NCI-H345 treated with DMSO at 0.1 percent for 48 hours (cell line): ENCODE data around the gene TXNDC11.

Experiments used
- DNase-seq: peaks from one replicate; lab custom pipeline; 2025; ENCODE audit not compliant: unreplicated experiment; lab: John Stamatoyannopoulos, UW

The TXNDC11 gene

DNA sequence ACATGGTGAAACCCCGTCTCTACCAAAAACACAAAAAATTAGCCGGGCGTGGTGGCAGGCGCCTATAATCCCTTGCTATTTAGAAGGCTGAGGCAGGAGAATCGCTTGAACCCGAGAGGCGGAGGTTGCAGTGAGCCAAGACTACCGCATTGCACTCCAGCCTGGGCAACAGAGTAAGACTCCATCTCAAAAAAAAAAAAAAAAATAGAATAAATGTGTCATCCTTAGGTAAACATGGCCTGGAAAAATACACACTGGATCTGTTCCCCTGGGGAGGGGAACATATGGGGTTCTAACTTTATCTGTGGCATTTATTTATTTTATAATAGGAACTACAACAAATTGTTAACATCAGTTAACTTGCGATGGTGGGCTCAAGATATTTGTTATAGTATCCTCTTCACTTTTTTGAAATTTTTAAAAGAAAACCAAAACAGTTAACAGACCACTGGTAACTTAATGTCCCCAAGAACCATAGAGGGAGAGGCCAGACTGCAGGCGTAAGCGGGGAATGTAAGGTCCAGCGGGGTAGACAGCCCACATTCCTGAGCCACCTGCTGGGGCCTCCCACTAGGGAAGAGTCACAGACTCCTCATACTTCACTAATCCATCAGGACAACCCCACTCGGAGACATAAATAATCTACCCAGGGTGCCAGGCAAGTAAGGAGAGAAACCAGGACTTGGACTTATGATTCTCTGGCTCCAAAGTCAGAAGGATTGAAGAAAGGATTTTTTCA lies 12.5 kb upstream of the TXNDC11 start:
- DNase-seq: no peak

DNA sequence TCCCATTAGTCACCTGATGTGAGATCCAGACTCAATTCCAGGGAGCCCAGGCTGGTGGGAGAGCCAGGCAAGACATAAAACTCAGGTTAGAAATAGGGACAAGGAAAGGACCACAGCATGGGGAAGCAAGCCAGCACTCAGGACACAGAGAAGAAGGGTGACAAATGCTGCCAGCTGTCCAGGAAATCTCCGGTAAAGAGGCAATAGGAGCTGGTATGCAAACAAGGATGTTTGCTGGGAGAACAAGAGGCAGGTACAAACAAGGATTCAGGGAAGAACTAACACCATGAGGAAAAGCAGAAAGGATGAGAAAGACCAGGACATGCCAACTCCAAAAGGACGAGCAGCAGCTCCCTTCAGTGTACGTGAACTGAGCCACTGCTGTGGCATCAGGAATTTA lies 10.2 kb upstream of the TXNDC11 start:
- DNase-seq: no peak

DNA sequence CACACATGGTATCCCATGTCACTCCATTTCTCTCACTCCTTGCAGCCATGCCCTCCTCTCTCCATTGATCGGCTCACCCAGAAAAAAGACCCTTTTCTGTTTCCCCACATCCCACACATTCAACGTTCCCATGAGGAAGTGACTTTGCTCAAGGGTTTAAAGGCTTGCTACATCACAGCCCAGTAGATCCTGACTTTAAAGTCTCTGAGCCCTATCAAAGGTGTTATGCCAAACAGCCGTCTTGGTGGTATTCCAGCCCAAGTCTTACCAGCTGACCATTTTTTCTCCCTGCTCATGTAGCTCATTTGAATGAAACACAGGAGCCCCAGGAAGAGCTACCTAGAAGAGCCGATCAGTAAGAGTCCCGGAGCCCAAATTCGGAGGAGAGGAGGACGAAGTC lies 7.4 kb upstream of the TXNDC11 start:
- no peak for DNase-seq

DNA sequence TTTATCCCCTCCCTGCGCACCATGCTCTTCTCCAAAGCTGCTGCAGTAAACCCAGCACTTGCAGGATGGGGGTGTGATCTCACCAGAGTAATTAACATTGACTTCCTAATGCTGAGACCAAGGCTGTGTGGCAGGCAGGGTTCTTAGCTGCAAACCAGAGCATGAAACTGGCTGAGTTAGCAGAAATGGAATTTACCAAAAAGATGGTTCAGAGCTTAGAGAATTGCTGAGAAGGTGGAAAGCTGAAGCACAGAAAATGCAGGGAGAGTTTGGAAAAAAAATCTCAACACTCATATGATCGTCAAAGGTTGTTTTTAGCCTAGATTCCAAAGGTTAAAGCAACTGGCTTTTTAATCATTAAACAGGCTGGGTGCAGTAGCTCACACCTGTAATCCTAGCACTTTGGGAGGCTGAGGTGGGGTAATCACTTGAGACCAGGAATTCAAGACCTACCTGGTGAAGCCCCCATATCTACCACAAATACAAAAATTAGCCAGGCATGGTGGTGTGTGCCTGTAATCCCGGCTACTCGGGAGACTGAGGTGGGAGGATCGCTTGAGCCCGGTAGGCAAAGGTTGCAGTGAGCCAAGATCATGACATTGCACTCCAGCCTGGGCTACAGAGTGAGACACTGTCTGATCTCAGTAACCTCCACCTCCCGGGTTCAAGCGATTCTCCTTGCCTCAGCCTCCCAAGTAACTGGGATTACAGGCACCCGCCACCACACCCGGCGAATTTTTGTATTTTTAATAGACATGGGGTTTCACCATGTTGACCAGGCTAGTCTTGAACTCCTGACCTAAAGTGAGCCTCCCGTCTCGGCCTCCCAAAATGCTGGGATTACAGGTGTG lies 6.0 kb upstream of the TXNDC11 start:
- no peak for DNase-seq

DNA sequence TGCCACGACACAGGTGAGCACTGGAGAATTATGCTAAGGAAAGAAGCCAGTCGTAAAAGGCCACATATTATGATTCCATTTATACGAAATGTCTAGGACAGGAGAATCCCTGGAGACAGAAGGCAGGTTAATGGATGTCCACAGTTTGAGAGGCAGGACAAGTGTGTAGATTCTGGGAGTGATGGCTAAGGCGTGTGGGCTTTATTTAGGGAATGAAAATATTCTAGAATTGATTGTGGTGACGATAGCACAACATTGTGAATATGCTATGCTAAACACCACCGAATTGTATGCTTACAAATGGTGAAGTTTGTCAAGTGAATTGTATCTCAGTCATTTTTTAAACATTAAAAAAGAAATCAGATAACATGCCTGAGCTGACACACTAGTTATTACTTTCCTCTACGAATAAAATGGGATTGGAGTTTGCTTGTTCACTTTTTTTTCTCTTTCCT lies 5.3 kb upstream of the TXNDC11 start:
- DNase-seq: no peak

DNA sequence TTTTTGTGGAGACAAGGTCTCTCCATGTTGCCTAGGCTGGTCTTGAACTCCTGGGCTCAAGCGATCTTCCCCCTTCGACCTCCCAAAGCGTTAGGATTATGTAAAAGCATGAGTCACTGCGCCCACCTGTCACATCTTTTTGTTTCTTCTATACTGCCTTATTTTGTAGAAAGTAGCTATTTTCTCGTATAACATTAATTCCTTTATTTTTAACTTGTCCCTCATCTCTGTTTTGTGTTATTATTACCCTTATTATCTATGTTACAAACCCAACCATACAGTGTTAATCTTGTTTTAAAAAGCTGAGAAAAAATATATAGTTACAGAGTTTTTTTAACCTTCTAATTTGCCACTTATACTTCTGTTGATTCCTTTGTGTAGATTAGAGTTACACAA lies 1.4 kb upstream of the TXNDC11 start:
- no peak for DNase-seq

DNA sequence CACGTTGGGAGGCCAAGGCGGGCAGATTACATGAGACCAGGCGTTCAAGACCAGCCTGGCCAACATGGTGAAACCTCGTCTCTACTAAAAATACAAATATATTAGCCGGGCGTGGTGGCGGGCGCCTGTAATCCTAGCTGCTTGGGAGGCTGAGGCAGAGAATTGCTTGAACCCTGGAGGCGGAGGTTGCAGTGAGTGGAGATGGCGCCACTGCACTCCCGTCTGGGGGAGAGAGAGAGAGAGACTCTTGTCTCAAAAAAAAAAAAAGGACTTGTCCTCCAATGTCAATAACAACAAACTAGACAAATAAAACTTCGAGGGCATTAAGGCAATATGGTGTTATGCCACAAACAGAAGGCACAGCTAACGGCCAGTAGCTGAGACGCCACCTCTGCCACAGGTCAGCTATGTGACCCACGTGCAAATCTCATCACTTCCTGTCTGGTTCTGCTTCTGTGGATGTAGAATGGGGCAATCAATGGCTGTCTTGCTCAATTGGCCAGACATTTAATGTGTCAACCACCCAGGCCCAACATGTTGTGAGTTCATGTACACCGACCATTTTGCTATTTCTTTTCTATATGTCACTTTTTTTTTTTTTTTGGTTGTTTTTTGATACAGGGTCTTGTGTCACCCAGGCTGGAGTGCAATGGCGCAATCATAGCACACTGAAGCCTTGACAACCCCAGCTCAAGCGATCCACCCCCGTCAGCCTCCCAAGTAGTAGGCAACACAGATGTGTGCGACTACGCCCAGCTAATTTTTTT lies 834 bp upstream of the TXNDC11 start:
- DNase-seq: no peak

DNA sequence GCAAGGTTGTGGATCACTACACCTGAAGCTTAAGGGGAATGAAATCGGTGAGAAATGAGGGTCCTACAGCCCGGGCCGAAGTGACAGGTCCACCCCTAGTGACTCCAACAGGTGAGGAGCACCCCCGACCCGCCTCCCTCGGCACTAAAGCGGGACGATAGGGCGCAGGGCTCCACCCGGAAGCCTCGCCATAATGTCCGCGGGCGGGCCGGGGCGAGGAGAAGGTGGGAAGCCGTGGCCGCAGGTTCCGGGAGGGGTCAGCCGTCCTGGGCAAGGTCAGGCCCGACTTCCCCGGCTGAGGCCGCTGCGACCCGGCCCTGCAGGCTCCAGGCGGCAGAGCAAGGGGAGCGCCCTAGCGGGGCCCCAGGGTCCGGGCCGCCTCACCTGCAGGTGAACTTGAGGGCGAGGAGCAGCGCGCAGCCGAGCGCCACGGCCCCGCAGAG lies 543 bp downstream of the TXNDC11 start:
- DNase-seq: no peak

DNA sequence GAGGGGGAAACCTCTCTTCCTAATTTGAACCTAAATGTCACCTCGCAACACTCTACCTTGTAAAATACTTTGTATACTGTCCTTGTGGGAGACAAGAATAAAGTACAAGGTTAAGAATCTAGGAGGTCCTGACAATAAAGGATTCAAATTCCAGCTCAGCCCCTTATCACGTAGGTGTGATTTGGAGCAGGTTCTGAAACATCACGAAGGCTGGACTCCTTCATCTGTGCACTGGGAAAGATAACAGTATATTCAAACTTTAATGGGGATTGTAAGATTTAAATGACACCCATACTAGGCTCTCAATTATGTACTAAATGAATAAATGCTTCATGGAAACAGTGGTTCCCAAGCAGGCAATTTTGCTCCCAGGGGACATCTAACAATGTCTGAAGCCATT lies 2.1 kb downstream of the TXNDC11 start:
- no peak for DNase-seq

DNA sequence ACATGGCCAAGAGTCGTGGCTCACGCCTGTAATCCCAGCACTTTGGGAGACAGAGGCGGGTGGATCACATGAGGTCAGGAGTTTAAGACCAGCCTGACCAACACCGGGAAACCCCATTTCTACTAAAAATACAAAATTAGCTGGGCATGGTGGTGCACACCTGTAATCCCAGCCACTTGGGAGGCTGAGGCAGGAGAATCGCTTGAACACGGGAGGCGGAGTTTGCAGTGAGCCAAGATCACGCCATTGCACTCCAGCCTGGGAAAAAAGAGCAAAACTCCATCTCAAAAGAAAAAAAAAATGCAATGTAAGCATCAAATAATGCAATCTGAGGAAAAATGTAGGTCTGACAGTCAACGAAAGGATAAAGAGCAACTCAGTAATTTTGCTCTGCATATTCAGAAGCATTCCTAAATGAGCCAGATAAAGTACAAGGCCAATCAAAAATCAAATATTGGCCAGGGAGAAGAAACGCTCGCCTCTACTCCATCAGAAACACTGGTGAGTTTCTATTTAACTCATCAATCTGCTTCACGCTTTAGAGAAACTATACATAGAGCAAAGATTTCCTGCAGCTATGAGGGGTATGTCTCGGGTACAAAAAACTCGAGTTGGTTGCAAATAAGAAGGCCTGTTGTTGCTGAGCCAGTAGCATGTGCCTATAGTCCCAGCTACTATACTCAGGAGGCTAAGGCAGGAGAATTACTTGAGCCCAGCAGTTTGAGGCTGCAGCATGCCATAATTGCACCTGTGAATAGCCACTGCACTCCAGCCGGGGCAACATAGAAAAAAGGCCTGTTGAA lies 3.7 kb downstream of the TXNDC11 start:
- DNase-seq: no peak

DNA sequence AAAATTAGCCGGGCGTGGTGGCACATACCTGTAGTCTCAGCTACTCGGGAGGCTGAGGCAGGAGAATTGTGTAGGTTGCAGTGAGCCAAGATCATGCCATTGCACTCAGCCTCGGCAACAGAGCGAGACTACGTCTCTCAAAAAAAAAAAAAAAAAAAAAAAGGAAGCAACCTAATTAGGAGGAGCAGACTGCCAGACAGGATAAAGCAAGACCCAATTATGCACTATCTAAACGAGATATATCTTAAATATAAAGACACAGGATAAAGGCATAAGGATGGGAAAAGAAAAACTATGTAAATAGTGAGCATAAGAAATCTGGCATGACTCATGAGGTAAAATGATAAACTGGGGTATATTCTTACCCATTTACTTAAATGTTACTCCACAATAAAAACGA lies 4.9 kb downstream of the TXNDC11 start:
- DNase-seq: no peak

DNA sequence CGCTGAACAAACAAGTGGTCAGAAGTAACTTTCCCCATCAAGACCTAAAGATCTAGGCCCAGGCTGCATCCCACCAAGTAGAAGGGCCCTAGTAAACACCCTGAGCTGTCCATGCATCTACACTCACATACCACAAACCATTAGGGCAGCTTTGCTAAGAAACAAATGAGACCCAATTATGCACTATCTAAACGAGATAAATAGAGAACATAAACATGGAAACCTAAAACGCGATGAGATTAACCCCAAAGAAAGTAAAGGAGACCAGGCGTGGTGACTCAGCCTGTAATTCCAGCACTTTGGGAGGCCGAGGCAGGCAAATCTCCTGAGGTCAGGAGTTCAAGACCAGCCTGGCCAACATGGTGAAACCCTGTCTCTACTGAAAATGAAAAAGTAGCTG lies 5.8 kb downstream of the TXNDC11 start:
- DNase-seq: no peak

DNA sequence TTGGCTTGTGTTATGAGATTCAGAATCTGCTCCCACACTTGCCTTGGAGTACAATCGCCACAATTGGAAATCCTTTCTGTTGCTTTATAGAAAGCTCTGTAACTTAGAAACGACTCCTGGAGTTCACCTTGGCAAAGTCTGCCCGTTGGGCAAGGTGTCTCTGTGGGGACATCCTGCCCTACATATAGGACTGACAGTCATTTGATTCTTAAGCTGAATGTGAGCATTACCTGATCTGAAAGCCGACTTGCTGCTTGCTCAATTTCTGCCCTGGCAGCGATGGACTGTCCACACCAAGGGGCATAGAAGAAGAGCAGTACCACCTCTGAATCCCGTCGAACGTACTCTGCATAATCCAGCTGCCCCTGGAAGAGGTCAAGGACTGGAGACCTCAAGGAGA lies 6.9 kb downstream of the TXNDC11 start:
- DNase-seq: no peak

DNA sequence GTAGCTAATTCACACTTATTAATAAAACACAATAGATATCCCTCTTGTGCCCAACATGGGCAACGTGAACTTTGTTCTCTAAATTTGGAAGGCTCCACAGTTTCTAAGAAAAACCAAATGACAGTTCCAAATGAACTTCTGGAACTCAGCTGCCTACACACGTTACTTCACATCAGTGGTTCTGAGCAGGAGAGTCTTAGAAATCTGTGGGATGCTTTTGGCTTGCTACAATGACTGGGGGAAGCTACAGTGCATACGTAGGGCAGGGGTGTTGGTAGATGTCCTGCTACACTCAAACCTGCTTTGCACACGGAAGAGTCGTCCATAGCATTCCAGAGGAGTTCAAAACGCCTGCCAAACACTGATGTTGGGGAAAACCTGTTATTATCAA lies 8.0 kb downstream of the TXNDC11 start:
- no peak for DNase-seq

DNA sequence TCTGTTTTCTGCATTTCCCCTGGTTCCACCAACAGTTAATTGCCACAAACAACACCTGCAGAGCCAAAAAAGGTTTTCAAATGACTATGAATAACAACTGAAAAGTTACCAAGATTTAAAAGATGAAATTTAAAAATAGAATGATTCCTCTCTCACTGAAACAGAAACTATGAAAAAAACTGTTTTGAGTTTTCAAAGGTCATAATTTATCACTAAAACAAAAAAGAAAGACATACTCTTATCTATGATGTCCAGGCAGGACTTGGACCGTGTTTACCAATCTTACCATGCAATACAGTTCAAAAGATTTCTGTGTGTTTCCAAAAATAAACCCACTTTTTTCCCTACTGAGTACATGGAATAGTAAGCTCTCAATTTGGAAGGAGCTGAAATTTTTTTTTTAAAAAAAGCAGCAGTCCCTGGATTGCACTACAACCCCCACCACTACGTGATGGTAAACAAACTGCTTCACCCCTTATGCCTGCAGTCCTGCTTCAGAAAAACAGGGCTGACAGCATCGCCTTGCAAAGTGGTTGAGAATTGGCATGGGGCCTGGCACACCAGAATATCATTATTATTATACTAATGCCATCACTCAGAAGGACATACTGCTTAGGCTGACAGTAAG lies 8.5 kb downstream of the TXNDC11 start:
- no peak for DNase-seq

DNA sequence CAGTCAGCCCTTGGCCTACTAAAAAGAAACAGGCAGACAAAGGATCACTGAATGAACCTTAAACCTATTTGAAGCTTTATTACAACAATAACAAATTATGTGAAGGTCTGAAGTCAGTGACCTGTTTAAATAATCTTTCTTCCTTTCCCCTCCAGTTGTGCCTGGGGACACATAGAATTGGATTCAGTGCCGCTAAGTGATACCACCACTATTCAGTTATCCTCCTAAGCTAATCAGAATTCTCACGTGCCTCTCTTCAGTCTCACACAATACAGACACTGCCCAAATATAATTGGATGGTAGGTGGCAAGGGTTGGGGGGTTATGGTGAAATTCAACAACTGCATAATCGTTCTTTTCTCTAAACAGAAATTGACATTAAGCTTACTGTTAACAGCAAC lies 11.4 kb downstream of the TXNDC11 start:
- DNase-seq: no peak

DNA sequence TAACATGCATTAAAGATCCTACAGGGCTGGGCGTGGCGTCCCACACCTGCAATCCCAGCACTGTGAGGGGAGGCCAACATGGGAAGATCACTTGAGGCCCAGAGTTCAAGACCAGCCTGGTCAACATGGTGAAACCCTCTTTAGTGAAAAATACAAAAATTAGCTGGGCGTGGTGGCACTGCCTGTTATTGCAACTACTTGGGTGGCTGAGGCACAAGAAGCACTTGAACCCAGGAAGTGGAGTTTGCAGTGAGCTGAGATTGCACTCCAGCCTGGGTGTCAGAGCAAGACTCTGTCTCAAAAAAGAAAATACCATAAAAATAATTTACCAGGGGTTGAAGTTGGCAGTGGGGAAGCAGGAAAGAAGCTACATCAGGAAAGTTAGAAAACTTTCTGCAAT lies 12.9 kb downstream of the TXNDC11 start:
- no peak for DNase-seq

DNA sequence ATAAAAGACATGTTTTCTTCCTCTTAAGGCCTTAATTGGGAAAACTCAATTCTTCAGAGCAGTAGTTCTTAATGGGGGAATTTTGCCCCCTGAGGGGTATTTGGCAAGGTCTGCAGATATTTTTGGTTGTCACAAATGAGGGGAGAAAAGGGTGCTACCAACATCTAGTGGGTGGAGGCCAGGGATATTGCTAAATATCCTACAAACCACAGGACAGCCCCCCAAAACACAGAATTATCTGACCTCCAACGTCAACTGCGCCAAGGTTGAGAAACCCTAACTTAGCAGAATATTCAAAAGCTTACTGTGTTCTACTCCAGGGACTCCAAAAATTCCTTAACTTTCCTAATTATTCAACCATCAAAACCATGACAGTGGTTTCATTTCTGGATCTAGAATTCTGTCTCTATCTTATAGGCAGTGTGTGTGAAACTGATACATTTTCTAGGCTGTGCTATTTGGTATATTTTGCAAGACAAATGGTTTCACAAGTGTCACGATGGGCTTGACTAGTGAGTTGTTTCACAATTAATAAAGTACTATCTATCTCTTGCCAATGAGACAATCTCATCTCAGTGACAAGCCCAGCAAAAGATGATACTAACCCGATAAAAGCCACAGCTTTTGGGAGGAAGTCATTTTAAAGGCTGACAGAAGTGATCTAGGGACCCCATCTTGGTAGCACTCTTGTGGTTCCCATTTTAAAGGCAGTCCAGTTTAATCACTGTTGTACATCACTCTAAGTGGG lies 14.7 kb downstream of the TXNDC11 start:
- DNase-seq: no peak

DNA sequence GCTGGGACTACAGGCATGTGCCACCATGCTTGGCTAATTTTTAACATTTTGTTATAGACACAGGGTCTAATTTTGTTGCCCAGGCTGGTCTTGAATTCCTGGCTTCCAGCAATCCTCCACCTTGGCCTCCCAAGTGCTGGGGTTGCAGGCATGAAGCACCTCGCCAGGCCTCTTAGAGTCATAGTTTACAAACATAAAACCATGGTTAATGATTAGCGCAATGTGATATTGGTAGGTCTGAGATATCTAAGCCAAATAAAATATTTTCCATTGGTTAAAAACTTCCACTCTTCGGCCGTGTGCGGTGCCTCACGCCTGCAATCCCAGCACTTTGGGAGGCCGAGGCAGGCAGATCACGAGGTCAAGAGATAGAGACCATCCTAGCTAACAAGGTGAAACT lies 16.6 kb downstream of the TXNDC11 start:
- no peak for DNase-seq

DNA sequence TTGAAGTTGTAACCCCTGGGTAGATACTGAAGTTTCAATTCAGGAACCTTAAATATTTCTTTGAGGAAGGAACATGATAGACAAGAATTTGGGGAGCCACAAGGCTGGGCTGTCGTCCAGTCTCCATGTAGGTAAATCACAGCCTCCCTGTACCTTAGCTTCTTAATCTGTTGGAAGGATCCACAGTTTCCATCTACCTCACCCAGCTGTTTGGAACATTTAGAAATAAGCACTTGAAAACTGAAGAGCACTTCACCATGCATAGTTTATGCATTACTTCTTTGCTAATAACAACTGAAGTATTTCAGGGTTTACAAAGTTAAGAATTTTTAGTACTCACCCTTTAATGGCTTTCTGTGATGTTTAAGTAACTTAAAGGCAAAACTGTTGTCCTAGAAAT lies 17.2 kb downstream of the TXNDC11 start:
- no peak for DNase-seq
